HG02588 (cell line): ENCODE measurements around the gene LYPD6B.
"Not testable (repeated sequence)": the region's sequence is repeated elsewhere in the genome, so short reads cannot be mapped to it uniquely, and the experiment has no call there.

Experiments
- ATAC-seq: cut with Tn5 transposase; IDR thresholded peaks from one replicate; pipeline ENCODE4 v1.9.1; 2021; ENCODE audit warnings: mild to moderate bottlenecking, moderate library complexity; ENCODE audit not compliant: unreplicated experiment

The LYPD6B gene

GRCh38 chr2:149256877-149257276 lies 218.4 kb downstream of the LYPD6B start:
- not testable (repeated sequence) for ATAC-seq

- ATAC-seq, result no peak
Observed at GRCh38 chr2:149258531-149258930, 220.0 kb downstream of the LYPD6B start.

GRCh38 chr2:149259136-149259535 lies 220.6 kb downstream of the LYPD6B start:
- no peak for ATAC-seq

- no peak for ATAC-seq
Observed at GRCh38 chr2:149261692-149262091, 223.2 kb downstream of the LYPD6B start.
